Measurements from ENCODE around the gene SGSM1.

SGSM1 gene

DNA sequence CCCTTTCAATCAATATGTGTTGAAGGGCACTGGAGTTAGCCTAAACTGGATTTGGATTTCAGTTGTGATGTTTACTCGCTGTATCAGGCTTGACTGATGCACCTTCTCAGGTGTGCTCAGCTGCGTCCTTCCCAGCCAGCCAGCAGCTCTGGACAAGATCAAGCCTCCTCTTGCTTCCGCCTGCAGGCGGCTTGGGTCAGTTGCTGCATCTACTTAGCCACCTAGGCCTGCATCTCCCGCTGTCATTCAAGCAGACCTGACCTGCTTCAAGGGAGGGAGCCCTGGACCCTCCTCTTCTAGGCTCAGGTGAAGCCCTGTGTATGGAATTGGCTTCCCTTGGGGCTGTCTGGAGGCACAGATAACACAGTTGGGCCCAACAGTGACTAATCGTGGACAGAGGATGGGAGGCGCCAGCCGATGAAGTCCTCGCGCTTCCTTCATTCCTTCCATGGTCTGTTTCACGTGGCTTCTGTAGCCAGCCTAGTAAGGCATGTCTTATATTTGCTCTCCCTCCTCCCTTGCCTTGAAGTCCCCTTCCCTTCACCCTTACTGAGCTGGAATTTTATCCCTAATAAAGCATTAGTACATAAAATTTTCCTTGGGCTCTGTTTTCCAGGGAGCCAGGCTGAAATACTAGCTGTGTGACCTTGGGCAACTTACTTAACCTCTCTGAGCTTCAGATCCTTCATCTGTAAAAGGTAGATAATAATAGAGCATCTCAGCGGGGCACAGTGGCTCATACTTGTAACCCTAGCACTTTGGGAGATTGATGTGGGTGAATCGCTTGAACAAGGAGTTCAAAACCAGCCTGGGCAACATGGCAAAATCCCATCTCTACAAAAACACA is 142.6 kb downstream of the SGSM1 start:
- DNase-seq: no peak

DNA sequence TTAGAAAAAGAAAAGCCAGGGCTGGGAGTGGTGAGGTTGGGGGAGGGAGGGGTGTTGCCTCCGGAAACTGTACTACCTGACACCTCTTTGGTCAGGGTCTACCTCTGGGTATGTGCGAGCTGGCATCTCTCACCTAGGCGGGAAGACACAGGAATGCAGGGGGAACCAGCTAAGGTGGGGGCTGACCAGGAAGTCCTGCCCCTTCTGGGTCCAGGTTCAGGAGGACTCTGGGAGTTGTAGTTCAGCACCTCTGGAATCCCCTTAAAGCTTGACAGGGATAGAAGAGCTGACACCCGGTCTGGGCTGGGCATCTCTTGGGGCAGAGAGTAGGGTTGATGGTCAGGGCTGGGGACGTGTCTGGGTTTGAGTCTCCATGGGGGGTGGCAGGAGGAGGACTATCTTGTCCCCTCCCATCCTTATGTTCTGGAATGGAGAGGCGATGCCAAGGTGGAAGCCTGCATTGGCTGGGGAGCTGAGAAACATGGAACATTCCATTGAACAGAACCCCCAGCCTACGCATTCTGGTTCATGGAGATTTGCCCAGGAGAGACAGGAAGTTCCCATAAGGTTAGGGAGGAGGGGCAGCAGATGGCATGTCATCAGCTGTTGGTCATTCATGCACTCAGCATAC is 144.4 kb downstream of the SGSM1 start:
- peak in 11 of 51 donors; percentile 2 to 39 (median 13) for DNase-seq

DNA sequence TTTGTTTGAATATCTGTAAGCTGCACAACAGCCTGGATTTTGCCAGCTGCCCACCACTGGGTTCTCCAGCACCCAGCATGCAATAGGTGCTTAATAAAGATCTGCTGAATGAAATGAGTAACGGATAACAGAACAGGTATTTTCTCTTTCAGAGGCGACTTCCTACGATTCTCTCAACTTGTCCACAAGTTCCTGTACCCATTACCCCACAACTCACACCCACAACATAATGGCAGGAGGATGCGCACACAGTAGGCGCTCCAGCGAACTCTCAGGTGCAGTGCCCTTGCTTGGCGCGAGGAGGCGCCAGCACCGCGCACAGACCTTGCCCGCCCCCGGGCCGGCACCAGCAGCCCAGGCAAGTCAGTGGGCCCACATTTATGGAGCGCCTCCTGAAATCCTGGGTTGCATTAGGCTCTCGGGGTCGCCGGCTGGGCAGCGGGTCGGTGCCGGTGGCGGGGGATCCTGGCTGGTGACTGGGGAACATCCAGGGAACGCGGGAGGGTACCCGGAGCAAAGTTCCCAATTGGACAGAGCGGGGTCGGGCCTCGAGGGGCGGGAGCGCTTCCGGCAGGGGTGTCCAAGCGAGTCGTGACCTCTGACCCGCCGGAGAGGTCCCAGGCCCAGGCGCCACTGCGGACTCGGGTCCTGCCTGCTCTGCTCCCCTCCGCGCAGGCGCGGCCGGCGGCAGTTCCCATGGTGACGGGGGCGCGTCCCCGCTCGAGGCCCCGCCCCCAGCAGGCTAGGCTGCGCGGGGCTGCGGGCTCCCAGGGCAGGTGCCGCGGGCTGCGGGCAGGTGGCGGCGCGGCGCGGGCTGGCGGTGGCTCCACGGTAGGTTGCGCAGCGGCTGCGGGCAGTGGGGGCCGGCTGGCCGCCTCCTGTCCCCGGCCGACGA is 146.2 kb downstream of the SGSM1 start, which contains the start of gene KIAA1671:
Gene KIAA1671 (plus strand): TSS at position 775 of the 895 bp plus-strand sequence. CDS start 75,284 bp downstream, outside the sequence.
- peak in 49 of 51 donors; percentile 26 to 89 (median 71) for DNase-seq

DNA sequence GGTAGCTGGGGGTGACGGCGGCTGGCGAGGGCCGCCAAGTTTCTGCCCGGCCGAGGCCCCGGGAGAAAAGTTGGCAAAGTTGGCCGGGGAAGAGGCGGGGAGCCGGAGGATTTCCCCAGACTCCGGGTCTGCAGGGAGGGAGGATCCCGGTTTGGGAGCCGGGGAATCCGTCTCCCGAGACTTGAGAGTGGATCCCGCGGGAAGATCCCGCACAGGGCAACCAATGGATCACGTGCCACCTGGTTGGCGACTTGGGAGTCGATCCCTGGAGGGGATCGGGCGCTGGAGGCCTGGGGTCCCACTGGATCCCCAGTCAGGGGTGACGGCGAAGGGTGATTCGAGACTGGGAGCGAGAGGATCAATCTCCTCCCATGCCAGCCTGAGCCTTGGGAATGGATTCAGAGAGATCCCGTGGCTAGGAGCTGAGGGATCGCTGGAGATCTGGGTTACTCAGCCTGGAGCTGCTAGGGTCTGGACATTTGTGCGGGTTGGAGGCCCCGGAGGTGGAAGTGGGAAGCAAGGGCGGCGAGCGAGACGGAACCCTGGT is 146.9 kb downstream of the SGSM1 start:
- DNase-seq: peak in 23 of 51 donors; percentile 23 to 75 (median 55)

DNA sequence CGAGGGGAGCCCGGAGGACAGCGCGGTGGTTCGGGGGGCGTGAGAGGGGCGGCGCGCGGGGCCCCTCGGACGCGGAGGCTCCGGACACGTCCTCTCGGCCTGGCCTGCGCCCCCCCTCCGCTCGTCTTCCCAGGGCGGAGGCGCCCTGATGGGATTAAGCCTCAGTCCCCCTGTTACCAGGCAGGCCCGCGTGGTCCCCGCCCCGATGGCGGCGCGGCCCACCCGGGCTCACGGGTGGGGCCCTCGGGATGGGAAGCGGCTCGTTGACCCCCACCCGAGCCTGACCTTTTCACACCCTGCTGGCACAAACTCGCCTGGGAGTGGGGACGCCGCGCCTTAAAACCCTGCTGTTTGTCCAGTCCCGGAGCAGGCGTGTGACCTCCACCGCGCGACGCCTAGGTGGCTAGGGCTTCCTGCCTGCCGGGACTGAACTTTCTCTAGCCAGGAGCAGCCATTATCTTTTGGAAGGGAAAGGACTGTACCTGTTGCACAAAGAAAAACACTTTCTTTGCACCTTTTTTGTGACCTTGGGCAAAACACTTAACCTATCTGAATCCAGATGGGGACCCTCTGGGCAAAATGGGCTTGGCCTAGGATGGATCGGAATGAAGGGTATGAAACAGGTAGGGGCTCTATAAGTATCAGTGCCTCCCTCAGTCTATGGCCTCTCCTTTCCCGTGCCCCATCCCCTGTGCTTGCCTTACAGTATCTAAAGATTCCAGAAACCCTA is 147.5 kb downstream of the SGSM1 start:
- peak in 5 of 51 donors; percentile 4 to 38 (median 21) for DNase-seq

DNA sequence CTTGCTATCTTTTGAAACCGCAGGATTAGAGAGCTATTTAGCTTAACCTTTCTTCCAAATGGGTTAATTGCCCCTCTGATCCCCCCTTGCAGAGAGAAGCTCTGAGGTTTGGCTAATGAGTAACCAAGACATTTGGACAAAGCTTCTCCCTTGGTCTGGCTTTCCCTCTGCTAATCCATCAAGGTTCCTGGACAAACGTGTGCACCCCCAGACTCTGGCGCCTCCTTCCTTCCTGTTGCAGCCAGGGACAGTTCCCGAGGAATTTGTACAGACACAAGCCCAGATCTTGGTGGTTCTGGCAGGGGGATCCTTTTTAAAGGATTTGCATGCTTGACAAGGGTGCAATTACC is 148.1 kb downstream of the SGSM1 start:
- peak in 1 of 51 donors; percentile 8 for DNase-seq

DNA sequence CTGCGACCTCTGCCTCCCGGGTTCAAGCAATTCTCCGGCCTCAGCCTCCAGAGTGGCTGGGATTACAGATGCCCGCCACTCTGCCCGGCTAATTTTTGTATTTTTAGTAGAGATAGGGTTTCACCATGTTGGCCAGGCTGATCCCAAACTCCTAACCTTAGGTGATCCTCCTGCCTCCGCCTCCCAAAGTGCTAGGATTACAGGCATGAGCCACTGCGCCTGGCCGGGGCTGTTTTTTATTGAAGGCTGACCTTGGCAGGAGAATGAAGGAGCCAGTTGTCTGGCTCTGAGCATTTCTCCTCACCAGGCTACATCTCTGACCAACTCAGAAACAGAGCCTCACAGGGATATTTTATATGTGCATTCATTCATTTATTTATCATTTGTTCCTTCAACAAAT is 148.8 kb downstream of the SGSM1 start:
- no peak for DNase-seq

DNA sequence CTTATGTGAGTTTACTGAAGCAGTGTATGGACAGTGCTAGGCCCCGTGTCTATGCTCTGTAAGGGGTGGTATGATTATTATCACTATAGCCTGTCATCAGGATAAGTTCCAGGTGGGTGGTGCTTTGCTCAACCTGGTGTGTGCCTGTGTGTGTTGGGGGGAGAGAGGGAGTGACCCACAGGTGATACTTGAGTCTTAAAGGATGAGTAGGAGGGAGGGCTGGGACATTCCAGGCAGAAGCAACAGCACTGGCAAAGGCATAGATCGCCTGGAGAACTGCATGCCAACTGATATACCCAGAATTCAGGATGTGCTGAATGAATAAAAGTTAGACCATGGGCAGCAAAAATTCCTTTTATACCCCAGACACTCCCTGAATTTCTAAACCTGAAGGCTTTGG is 151.0 kb downstream of the SGSM1 start:
- no peak for DNase-seq

DNA sequence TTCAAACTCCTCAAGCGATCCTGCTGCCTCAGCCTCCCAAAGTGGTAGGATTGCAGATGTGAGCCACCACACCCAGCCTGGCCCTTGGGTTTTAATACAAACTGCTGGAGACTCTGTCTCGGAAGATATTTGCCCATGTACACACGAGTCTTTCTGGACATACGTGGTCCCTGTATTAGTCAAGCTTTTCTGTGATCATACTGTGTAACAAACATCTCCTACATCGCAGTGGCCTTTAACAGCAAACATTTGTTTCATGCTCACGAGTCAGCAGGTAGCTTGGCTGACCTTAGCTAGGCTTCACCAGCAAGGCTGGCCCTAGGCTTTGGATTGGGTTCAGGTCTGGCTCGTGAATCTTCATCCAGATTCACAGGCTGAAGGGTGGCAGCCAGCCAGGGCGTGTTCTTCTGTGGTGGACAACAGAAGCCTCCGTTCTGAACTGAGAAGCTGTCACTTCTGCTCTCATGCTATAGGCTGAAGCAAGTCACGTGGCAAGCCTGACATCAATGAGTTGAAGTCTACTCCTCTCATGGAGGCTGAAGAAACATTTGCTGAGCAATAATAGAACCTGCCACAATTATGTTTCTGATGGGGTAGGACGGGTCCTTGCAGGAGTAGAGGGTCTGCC is 155.3 kb downstream of the SGSM1 start:
- DNase-seq: no peak

DNA sequence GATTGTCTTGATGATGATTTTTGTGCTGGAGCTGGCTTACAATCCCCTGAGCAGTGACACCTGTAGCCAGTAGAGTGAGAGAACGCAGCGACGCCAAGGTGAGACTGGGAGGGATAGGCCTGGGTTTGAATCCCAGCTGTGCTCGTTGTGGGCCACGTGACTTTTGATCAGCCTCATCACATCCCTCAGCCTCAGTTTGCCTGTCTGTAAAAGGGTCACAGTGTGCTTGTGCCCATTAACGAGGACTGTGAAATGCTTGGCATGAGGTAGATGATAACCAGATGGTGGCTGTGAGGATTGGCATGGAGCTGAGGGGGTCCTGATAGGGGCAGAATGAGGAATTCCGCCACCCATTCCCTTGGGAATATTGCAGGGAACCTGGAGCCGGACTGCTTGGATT is 156.1 kb downstream of the SGSM1 start:
- DNase-seq: no peak

DNA sequence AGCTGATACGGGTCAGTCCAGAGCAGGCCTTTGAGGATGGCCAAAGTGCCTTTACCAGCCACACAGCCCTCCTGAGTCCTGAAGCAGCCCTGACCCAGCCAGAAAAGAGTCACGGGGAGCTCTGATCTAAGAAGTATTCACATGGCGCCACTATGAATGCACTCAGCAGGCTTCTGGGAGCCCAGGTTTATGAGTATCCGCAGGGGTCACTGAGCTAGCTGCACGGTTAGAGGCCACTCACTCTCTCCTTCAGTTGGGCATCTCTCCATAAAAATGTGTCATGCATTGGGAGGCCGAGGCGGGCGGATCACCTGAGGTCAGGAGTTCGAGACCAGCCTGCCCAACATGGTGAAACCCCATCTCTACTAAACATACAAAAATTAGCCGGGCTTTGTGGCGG is 156.8 kb downstream of the SGSM1 start:
- DNase-seq: no peak

DNA sequence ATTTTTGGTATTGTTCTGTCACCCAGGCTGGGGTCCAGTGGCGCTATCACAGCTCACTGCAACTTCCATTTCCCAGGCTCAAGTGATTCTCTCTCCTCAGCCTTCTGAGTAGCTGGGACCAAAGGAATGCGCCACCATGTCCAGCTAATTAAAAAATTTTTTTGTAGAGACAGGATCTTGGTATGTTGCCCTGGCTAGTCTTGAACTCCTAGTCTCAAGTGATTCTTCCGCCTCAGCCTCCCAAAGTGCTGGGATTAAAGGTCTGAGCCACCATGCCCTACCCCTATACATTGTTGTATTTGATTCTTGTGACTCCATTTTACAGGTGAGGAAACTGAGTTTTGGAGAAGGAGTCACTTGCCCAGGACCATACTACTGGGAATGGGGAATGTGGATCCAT is 158.4 kb downstream of the SGSM1 start:
- no peak for DNase-seq

DNA sequence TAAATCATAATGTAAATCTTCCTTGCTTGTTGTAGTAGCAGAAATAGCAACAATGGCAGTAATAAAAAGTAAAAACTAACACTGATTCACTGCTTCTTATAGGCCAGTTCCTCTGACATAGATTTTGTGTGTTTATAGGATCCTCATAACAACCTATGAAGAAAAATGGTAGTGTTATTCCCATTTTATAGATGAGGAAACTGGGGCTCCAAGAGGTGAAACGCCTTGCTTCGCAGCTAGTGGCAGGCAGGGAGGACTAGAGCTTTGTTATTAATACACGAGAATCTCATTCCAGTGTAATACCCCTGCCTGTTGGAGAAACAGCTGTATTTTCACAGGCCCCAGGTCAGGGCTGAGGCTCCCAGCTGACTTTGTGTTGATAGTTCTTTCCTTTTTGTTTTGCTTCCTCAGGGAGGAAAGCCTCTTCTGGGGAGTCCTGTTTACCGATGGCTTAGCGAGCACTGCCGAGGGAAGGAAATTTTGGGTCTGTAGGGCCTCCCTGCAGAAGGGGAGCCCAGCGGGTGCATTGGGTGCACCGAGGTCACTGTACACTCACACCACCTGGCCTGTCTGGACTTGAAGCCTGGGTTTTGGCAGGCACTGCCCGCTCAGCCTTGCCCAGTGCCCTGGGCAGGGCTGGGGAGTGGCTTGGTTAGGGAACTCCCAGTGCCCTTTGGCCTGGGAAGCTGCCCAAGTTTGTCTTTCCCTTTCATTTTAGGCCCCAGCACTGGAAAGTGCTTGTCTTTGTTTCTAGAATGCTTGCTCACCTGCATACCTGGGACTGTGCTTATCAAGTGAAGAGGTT is 160.0 kb downstream of the SGSM1 start:
- peak in 1 of 51 donors; percentile 25 for DNase-seq

DNA sequence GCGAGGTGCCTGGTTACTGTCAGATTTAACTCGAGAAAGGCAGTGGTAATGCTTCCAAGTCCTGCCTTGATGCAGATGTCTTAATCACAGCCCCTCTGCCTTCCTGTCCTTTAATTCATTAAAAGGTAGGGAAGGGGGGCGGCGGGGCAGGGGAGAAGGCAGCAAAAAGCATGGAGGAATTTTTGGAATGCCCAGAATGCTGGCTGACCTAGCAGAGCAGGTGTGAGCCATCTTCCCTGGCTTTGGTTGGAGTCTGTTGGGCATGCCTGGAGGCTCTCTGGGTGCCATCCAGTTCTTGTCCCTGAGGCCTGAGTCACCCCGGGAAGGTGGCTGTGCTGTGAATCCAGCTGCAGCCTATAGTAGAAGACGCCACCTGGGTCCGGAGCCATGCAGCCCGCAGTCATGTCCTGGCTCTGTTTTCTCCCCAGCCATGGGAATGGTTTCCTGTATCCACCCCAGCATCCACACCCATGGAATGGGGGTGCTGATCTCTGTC is 162.1 kb downstream of the SGSM1 start:
- no peak for DNase-seq

DNA sequence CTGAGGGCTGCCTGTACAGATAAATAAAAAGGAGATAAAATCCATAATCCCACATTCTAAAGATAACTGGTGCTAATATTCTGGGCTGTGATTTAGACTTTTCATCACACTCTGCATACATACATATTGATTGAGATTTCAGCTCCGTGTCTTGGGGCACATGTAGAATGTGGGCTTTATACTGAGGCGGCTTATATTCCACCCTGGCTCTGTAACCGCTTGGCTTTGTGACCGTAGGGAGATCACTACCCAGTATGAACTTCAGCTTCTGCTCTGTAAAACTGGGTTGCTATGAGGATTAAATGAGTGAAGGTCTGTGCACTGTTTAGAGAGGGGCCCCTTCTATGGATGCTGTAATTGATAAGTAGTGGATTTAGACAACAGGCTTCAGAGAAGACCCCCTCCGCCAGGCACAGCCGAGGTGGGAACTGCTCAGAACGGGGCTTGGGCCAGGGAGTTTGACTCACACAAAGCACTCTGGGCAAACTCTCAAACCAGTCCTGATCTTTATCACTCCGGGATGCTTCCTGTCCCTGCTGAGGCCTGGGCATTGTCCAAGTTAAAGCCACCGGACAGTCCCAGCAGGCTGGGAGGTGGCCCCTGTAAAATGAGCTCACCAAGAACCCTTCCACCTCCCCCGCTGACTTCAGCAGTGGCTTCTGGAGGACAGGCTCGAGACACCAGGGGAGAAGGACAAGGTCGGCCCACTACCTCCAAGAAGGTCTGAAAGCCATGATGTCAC is 163.7 kb downstream of the SGSM1 start:
- DNase-seq: no peak

DNA sequence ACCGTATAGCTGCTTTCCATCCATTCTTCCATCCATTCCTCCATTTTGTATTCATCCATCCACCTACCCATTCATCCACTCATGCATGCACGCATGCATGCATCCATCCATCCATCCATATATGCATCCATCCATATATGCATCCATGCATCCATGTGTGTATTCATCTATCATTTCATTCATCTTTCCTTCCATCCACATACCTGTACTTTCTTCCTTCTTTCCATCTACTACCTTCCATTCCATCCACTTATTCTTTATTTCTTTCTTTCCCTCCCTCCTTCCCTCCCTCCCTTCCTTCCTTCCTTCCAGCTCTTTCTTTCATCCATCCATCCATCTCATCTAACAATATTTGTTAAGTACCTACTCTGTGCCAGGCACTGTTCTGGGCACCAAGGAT is 166.4 kb downstream of the SGSM1 start:
- DNase-seq: no peak

DNA sequence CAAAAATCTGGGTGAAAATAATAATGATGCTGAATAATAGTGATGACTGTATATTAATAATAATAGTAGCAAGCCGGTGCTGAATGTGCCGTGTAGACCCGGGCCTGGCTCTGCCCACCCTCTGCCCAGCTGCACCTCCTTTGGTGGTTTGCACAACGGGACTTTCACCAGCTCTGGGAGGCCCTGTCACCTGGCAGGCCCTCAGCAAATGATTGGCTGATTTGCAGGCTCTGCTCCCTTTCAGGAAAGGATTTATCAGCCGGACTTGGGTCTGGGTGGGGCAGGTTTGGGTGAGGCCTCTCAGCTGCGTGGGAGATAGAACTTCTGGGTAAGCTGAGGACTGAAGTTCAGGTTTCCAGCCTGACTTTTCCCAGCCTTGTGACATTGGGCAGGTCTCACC is 167.9 kb downstream of the SGSM1 start:
- no peak for DNase-seq

DNA sequence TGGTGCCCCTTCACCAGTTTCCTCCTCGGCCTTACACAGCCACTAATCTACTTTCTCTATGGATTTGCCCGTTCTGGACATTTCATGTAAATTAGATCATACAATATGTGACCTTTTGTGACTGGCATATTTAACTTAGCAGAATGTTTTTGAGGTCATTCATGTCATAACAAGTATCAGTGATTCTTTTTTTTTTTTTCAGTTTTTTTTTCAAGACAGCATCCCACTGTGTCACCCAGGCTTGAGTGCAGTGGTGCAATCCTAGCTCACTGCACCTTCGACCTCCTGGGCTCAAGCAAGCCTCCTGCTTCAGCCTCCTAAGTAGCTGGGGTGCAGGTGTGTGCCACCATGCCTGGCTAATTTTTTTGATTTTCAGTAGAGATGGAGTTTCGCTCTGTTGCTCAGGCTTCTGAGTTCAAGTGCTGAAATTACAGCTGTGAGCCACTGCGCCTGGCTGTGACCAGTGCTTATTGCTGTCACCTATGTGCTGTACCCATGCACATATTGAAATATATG is 169.2 kb downstream of the SGSM1 start:
- DNase-seq: no peak

All from hypothalamus (tissue), 51 donors.